Caco-2 (cell line): ENCODE measurements around the gene PRLHR. TPM values are rescaled to one million over a fixed set of nuclear protein-coding genes. Genes with fewer than 3 reads are reported as not detected.

Experiments
- BruUV-seq: library from RNA; stranded (reverse); fragments of 400-500 nt; replicated peaks from 2 replicates; lab custom pipeline; 2021; lab: Mats Ljungman, UMichigan
- CTCF ChIA-PET: fragments of 300-600 bp; sonication (Branson Sonifier 250); formaldehyde crosslinking; loops from one replicate; lab custom pipeline; 2022; ENCODE audit warnings: antibody characterized with exemption; lab: Charles Lee
- POLR2A ChIA-PET: fragments of 300-600 bp; sonication (Branson Sonifier 250); formaldehyde crosslinking; loops from one replicate; lab custom pipeline; 2022; ENCODE audit warnings: antibody characterized with exemption; lab: Charles Lee
- DNase-seq, 2 experiments: peaks; one replicate each; pipeline versions ENCODE4 v3.0.0 to v3.0.0-alpha.2; 2020 to 2022
- H3K27me3 ChIP-seq: replicated peaks from 2 replicates; pipeline ENCODE4 v1.6.0; 2011; ENCODE audit warnings: low read length; ENCODE audit not compliant: control insufficient read depth, insufficient read depth
- H3K36me3 ChIP-seq: 2 replicates; pipeline ENCODE4 v1.5.1; 2011; ENCODE audit warnings: low read length; ENCODE audit not compliant: control insufficient read depth, insufficient read depth
- H3K4me1 ChIP-seq: fragments of 250-450 bp; sonication (Bioruptor Pico); 2 replicates; pipeline ENCODE4 v1.5.1; 2020; ENCODE audit warnings: mild to moderate bottlenecking
- H3K4me3 ChIP-seq: 2 replicates; pipeline ENCODE4 v1.5.1; 2011; ENCODE audit warnings: low read depth, mild to moderate bottlenecking, control low read depth, low read length
- H3K9me3 ChIP-seq: fragments of 250-450 bp; sonication (Bioruptor Pico); 2 replicates; pipeline ENCODE4 v1.5.1; 2020; ENCODE audit warnings: mild to moderate bottlenecking, moderate library complexity
- H3K27ac Mint-ChIP-seq: one replicate; pipeline ENCODE4 v1.8.0; 2022; ENCODE audit warnings: mixed read lengths; ENCODE audit not compliant: unreplicated experiment
- H3K27me3 Mint-ChIP-seq: one replicate; pipeline ENCODE4 v1.8.0; 2022; ENCODE audit warnings: mixed read lengths; ENCODE audit not compliant: insufficient read depth, unreplicated experiment
- H3K36me3 Mint-ChIP-seq: one replicate; pipeline ENCODE4 v1.8.0; 2022; ENCODE audit warnings: mild to moderate bottlenecking, mixed read lengths; ENCODE audit not compliant: insufficient read depth, unreplicated experiment
- H3K4me1 Mint-ChIP-seq: one replicate; pipeline ENCODE4 v1.8.0; 2022; ENCODE audit warnings: low read depth, mixed read lengths; ENCODE audit not compliant: unreplicated experiment
- H3K4me3 Mint-ChIP-seq: one replicate; pipeline ENCODE4 v1.8.0; 2022; ENCODE audit warnings: mild to moderate bottlenecking, moderate library complexity, mixed read lengths; ENCODE audit not compliant: unreplicated experiment
- H3K9me3 Mint-ChIP-seq: one replicate; pipeline ENCODE4 v1.8.0; 2022; ENCODE audit warnings: mixed read lengths; ENCODE audit not compliant: unreplicated experiment
- intact Hi-C: fragments of 100-400 bp; cut with micrococcal nuclease; formaldehyde crosslinking; loops from one replicate; pipeline ENCODE4 v1.10.0; 2022; ENCODE audit not compliant: unreplicated experiment
- total RNA-seq: library from RNA; stranded (reverse); gene quantifications from 2 replicates; pipeline ENCODE4 v1.2.3, GENCODE V29; 2022
- TF ChIP-seq, protein P1 (sequence below), 2 experiments: fragments of 200-600 bp in 1 of 2; IDR thresholded peaks; 1 replicate in 1 of 2; 2 replicates in 1 of 2; pipeline versions ENCODE4 v1.5.1 to v1.8.0; 2011 to 2022; ENCODE audit warnings: antibody characterized with exemption in 1 of 2, control low read depth in 1 of 2, inconsistent platforms in 1 of 2, low read depth in 1 of 2, low read length in 1 of 2, mild to moderate bottlenecking in 1 of 2, moderate library complexity in 1 of 2; ENCODE audit not compliant: insufficient read depth in 1 of 2, severe bottlenecking in 1 of 2, unreplicated experiment in 1 of 2

PRLHR gene
- total RNA-seq, 1 experiment from 2014 or later: not detected

DNA sequence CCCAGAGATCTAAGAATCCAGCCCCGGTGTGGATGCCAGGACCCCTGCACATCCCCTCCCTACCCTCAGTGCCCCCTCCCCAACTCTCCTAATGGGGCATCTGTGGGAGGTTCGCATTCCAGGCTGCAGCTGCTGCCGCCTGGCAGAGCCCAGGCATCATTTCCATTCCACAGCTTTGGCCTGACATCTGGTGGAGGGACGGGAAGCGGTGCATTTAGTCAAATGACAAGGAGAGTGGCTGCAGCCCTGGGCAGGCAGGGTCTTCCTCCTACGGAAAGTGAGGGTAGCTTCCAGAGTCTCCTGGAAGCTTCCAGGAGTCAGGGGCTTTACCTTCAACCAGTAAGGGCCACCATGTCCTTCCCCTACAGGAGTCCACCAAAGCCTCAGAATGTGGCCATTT, 30.8 kb downstream of the PRLHR start:
- Histone ChIP-seq H3K27me3 (0 out of 2 replicates have a peak, but pooled peaks cover 1% of the 10 kb centered on the region), H3K4me3 (no peak overlapping the region), H3K4me1 (no peaks in the 10 kb centered on the region), H3K36me3 (no peaks in the 10 kb centered on the region), H3K9me3 (peaks cover 3% of the 10 kb centered on the region; the same call in 1 of the 2 replicates)
- Mint-ChIP-seq H3K36me3 (no peaks in the 10 kb centered on the region), H3K9me3 (no peaks in the 10 kb centered on the region), H3K4me1 (no peaks in the 10 kb centered on the region), H3K27me3 (peaks cover 3% of the 10 kb centered on the region), H3K4me3 (no peak overlapping the region), H3K27ac (no peak overlapping the region)
- peak in 1 of 2 experiments; percentile 35 for DNase-seq
- CTCF ChIA-PET: interaction anchor here (0.6 kb wide), 1 partner anchor 407 kb away, joined by 3 read pairs; no protein-coding TSS in a partner anchor
- TF ChIP-seq, protein P1, sequence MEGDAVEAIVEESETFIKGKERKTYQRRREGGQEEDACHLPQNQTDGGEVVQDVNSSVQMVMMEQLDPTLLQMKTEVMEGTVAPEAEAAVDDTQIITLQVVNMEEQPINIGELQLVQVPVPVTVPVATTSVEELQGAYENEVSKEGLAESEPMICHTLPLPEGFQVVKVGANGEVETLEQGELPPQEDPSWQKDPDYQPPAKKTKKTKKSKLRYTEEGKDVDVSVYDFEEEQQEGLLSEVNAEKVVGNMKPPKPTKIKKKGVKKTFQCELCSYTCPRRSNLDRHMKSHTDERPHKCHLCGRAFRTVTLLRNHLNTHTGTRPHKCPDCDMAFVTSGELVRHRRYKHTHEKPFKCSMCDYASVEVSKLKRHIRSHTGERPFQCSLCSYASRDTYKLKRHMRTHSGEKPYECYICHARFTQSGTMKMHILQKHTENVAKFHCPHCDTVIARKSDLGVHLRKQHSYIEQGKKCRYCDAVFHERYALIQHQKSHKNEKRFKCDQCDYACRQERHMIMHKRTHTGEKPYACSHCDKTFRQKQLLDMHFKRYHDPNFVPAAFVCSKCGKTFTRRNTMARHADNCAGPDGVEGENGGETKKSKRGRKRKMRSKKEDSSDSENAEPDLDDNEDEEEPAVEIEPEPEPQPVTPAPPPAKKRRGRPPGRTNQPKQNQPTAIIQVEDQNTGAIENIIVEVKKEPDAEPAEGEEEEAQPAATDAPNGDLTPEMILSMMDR (IDR thresholded peaks at IDR 0.05; ENCODE audit: insufficient read depth in 1 of 2, low read depth in 1 of 2, low read length in 1 of 2, severe bottlenecking in 1 of 2, unreplicated experiment in 1 of 2): peak in 1 of 2 experiments; percentile 16
- intact Hi-C loops: loop anchor here (5.0 kb wide), 2 partner anchors 103 to 468 kb away; no protein-coding TSS in a partner anchor
- no TSS peak for BruUV-seq
- POLR2A ChIA-PET: no interaction called here

DNA sequence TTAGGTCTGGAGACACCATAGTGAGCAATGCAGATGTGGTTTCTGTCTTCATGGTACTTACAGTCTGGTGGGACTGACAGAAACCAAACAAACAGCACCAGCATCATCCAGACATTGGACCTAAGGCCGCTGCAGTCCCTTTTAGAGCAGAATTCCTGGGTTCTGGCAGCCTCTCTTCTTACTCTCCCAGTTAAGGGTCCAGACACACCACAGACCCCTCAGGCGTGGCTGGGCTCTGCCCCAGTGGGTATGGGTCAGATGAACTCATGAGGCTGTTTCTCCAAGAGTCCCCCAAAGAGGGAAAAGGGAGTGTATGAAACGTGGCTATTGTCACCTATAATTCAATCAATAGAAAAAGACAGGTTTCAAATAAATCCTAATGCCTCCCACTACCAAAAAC, 31.3 kb downstream of the PRLHR start:
- Mint-ChIP-seq H3K9me3 (no peaks in the 10 kb centered on the region), H3K4me1 (no peaks in the 10 kb centered on the region), H3K36me3 (no peaks in the 10 kb centered on the region), H3K27me3 (peaks cover 3% of the 10 kb centered on the region), H3K4me3 (no peak overlapping the region), H3K27ac (no peak overlapping the region)
- no TSS peak for BruUV-seq
- TF ChIP-seq, protein P1 (IDR thresholded peaks at IDR 0.05; ENCODE audit: insufficient read depth in 1 of 2, low read depth in 1 of 2, low read length in 1 of 2, severe bottlenecking in 1 of 2, unreplicated experiment in 1 of 2): no peak
- CTCF ChIA-PET: no interaction called here
- POLR2A ChIA-PET: no interaction called here
- 0 out of 2 replicates have a peak, but pooled peaks cover 1% of the 10 kb centered on the region for H3K27me3 ChIP-seq
- H3K9me3 ChIP-seq: peaks cover 5% of the 10 kb centered on the region; the same call in 1 of the 2 replicates
- H3K4me1 ChIP-seq: no peaks in the 10 kb centered on the region
- no peak for DNase-seq
- no peaks in the 10 kb centered on the region for H3K36me3 ChIP-seq
- intact Hi-C loops: no loop called here
- H3K4me3 ChIP-seq: no peak overlapping the region

DNA sequence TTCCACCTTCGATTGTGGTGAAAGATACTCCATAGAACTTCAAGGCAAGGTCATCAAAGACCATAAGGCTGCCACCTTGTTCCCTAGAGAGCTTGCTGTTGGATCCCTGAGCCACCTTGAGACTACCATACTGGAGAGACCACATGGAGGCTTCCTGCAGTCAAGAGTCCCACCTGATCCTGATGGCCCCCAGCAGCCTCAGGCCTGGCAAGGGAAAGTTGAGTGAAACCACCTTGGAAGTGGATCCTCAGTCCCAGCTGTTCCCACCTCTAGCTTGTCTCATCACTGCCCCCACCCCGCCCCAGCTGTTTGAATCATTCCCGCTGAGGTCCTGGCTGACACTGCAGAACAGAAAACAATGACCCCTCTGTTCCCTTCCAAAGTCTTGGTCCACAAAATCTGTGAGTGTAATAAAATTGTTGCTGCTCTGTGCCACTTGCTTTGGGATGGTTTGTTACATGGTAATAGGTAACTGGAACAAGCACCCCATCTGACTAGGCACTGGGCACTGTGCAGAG, 32.0 kb downstream of the PRLHR start:
- Histone ChIP-seq H3K4me1 (no peaks in the 10 kb centered on the region), H3K27me3 (0 out of 2 replicates have a peak, but pooled peaks cover 1% of the 10 kb centered on the region), H3K36me3 (no peaks in the 10 kb centered on the region), H3K4me3 (no peak overlapping the region), H3K9me3 (peaks cover 5% of the 10 kb centered on the region; the same call in 1 of the 2 replicates)
- Mint-ChIP-seq H3K4me3 (no peak overlapping the region), H3K4me1 (no peaks in the 10 kb centered on the region), H3K36me3 (no peaks in the 10 kb centered on the region), H3K27me3 (peaks cover 3% of the 10 kb centered on the region), H3K9me3 (no peaks in the 10 kb centered on the region), H3K27ac (no peak overlapping the region)
- POLR2A ChIA-PET: no interaction called here
- no TSS peak for BruUV-seq
- intact Hi-C loops: no loop called here
- CTCF ChIA-PET: no interaction called here
- DNase-seq: no peak
- TF ChIP-seq, protein P1 (IDR thresholded peaks at IDR 0.05; ENCODE audit: insufficient read depth in 1 of 2, low read depth in 1 of 2, low read length in 1 of 2, severe bottlenecking in 1 of 2, unreplicated experiment in 1 of 2): no peak
